Head of caudate nucleus (tissue), 42 donors: ENCODE results near the gene SLCO2A1.

Source experiments
- DNase-seq, 42 donors: peaks; one replicate each; pipeline versions ENCODE4 v3.0.0 to v3.0.0-alpha.2; 2020 to 2021; ENCODE audit warnings: mixed read lengths in 7 of 42
- intact Hi-C: fragments of 100-400 bp; cut with DNase I; formaldehyde crosslinking; loops from one replicate; pipeline ENCODE4 v1.15.0; 2022

Gene SLCO2A1

DNA sequence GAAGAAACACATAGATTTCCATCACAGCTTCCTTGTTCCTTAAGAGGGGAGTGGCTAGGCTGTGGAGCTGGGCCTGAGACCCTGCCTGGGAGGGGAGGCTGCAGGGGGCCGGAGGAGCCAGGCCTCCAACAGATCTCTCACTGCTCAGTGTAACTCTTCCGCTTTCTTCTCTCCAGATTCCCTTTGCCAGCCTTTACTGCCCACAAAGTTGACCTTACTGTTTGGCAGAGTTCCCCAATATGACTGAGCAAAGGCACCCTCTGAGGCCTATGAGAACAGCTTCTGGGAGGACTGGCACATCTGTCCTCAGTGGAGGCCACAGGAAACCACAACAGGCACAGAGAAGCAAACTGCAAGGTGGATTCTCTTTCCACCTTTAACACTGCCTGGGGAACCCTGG, 38.1 kb downstream of the SLCO2A1 start:
- DNase-seq, result peak in 2 of 42 donors; percentile 3 to 15
- intact Hi-C loops, result no loop called here

DNA sequence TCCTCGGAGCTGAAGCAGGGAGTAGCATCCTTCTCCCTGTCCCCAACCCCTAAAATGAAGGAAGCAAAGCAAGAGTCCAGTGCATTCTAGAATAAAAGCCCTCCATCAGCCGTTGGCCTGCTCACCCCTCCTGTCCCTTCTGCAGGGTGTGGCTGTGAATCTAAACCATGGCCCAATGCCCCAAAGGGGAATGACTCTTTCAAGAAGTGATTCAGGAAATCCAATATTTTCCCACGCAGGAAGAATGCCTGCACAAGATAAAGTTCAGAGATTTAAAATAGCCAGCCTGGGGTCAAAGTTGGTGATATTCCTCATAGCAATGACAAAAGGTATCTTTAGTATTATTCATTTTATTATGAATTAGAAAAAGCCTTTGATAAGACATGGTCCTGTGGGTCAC, 38.5 kb downstream of the SLCO2A1 start:
- intact Hi-C loops, result no loop called here
- DNase-seq, result peak in 1 of 42 donors; percentile 19

- intact Hi-C loops, result no loop called here
- DNase-seq, result no peak
Measured at GRCh38 chr3:133989936-133990702, 39.6 kb downstream of the SLCO2A1 start.

- intact Hi-C loops, result no loop called here
Measured at GRCh38 chr3:133988631-133989161, 41.0 kb downstream of the SLCO2A1 start.

GRCh38 chr3:133987948-133988484, 41.7 kb downstream of the SLCO2A1 start:
- intact Hi-C loops, result no loop called here
- DNase-seq, result no peak

More at GRCh38 chr3:133988631-133989161, 41.0 kb downstream of the SLCO2A1 start:
- peak in 1 of 42 donors; percentile 4 for DNase-seq

DNA sequence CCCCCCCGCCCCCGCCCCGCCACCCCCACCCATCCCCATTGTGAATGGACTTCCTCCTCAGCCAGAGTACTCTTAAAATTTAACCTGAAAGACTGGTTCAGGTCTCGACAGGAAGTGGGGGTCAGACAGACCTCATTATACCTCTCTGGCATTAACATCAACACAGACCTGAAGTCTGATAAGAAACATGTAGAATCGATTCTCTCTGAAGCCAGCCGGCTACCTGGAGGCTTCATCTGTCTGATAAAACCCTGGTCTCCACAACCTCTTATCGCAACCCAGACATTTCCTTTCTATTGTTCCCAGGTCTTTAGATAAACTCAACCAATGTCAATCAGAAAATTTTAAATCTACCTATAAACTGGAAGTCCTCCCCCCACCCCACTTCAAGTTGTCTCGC, 42.6 kb downstream of the SLCO2A1 start:
- intact Hi-C loops, result no loop called here
- DNase-seq, result peak in 1 of 42 donors; percentile 0

DNA sequence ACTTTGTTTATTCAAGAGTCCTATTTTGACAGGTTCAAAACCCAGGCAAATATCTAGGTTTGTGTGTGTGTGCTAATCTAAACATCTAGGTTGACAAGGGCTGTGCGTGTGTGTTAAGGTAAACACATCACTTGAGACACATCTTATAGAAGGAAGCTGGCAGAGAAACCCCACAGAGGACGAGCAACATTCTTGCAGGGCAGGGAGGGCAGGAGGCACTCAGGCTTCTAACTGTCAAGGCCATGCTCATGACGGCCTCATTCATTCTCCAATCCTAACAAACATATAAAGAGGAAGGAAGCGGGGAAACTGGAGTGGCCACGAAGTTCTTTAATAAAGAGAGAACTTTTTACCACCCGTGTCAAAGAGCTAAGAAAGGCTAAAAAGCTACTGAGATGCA, 43.4 kb downstream of the SLCO2A1 start:
- peak in 1 of 42 donors; percentile 1 for DNase-seq
- intact Hi-C loops, result no loop called here

GRCh38 chr3:133984975-133985374, 44.8 kb downstream of the SLCO2A1 start:
- intact Hi-C loops, result no loop called here
- peak in 1 of 42 donors; percentile 17 for DNase-seq

DNA sequence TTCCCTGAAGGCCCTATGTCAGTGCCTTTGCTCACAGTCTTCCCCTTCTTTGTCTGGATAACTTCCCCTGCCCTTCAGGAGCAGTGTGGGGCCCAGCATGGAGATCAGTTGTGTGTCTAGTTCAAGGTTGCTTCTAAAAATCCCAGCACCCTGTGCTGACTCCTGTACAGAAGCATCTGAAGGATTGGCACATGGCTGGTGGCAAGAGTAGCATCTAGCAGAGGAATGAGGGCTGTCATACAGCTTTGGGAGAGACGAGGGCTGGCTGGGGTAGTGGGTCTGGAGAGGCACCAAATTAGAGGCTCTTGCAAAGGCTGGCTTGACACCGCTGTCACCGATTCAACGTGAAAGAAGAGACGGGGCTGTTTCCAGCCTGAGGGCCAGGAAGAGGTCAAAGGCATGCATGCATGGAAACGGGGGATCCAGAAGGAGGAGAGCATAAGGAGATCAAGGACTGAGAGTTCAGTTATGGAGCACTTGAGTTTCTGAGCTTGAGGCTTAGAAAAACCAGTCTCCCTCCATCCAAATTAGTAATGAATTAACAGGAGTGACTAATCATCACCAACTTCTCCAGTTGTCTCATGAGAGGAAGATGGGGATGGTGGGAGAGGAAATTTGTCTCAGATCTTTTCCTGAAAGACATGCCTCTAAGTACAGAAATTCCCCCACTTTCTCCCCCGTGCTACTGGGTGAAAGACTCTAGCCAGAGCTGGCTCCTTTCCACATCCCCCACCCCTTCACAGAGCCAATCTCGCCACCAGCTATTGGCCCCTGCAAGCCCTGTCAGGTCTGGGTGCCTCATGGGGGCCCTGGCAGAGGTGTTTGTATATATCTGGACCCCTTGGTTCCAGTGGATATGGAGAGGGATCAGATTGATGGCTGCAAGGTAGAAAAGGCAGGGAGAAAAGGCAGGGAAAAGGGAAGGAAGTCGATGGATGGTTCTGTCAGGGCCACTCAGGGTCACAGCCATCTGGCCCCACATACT, 45.9 kb downstream of the SLCO2A1 start:
- peak in 1 of 42 donors; percentile 7 for DNase-seq
- intact Hi-C loops, result no loop called here

- intact Hi-C loops, result no loop called here
- DNase-seq, result peak in 1 of 42 donors; percentile 5
Measured at GRCh38 chr3:133983126-133983525, 46.6 kb downstream of the SLCO2A1 start.

DNA sequence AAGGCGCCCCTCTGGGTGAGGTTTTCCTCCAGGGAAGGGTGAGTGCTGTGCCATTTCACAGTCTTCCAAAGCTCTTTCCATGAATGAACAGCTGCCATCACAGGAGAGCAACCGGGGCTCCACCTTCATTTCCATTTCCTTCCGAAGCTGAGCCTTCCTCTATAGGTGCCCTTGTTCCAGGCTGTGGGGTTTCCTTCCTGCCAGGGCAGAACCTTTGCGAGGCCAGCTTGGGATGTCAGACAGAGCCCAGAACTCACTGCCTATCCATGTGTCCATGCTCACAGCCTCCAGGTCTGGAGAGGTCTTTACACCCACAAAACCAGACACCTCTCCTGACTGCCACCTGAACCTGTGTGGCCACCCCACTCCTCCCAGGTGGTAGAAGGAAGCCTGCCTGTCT, 49.2 kb downstream of the SLCO2A1 start:
- DNase-seq, result no peak

DNA sequence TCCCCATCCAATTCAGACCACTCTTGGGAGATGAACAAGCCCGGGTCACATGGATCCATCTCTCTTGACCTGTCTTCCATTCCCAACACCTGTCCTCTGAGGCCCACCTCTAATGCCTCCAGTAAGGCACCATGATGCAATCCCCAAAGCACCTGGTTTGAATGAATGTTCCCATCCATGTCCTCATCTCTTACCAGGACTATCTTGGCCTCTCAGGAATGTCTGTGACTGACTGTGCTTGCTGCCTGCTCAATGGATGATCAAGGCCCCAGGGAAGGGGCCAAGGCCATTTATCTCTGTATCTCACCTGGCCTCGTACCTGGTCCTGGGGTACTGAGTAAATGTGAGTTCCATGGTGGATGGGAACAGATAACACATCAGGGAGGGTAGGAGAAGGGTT, 49.7 kb downstream of the SLCO2A1 start:
- intact Hi-C loops, result no loop called here
- DNase-seq, result no peak

More for the DNA sequence above, 49.2 kb downstream of the SLCO2A1 start:
- intact Hi-C loops, result no loop called here

GRCh38 chr3:133979553-133979952, 50.2 kb downstream of the SLCO2A1 start:
- intact Hi-C loops, result no loop called here
- no peak for DNase-seq

DNA sequence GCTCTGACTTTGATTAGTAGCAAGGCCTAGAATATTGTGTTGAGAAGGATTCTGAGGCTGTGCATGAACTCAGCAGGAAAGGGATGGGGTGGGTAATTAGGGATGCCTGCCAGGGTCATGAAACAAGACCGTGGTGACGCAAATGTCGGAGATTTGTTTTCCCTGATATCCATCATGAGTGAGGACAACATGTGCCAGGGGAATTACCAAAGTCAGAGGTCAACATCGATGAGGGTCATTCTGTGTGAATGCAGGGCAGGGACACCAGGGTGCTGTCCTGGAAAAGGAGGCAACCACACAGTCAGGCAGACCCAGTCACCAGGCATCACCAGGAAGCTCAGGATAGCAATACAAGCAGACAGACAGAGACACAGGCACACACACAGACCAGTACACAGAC, 52.2 kb downstream of the SLCO2A1 start:
- intact Hi-C loops, result no loop called here
- no peak for DNase-seq

GRCh38 chr3:133973249-133973980, 56.3 kb downstream of the SLCO2A1 start:
- no peak for DNase-seq
- intact Hi-C loops, result no loop called here

GRCh38 chr3:133972156-133972555, 57.6 kb downstream of the SLCO2A1 start:
- no peak for DNase-seq
- intact Hi-C loops, result no loop called here

GRCh38 chr3:133970916-133971315, 58.8 kb downstream of the SLCO2A1 start:
- no peak for DNase-seq
- intact Hi-C loops, result no loop called here

DNA sequence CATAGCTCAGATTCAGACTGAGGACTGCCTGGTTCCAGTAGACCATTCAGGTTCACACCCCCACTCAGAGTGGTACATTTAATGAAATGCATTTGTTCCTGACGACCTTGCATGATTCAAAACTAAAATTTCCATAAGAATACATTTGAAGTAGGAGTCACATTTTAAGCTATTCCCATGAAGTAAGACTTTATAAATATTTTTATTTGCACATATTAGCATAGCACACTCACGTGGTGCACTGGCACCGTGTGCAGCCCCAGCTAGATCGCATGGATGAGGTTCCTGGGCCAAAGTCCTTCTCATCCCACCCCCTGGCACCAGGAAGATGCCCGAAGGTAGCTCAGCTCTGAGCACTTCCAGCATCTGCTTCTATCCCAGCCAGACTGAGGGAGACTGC, 59.4 kb downstream of the SLCO2A1 start:
- intact Hi-C loops, result no loop called here

More for the DNA sequence above, 59.4 kb downstream of the SLCO2A1 start:
- no peak for DNase-seq
